ENCODE results near the gene USO1. TPM values are rescaled to one million over a fixed set of nuclear protein-coding genes. Genes with fewer than 3 reads are reported as not detected.

The USO1 gene
- total RNA-seq, result 10 to 100 TPM; 29.7 to 38.4 (median 32.2) TPM
- total RNA-seq (2013), result 79.8 TPM

DNA sequence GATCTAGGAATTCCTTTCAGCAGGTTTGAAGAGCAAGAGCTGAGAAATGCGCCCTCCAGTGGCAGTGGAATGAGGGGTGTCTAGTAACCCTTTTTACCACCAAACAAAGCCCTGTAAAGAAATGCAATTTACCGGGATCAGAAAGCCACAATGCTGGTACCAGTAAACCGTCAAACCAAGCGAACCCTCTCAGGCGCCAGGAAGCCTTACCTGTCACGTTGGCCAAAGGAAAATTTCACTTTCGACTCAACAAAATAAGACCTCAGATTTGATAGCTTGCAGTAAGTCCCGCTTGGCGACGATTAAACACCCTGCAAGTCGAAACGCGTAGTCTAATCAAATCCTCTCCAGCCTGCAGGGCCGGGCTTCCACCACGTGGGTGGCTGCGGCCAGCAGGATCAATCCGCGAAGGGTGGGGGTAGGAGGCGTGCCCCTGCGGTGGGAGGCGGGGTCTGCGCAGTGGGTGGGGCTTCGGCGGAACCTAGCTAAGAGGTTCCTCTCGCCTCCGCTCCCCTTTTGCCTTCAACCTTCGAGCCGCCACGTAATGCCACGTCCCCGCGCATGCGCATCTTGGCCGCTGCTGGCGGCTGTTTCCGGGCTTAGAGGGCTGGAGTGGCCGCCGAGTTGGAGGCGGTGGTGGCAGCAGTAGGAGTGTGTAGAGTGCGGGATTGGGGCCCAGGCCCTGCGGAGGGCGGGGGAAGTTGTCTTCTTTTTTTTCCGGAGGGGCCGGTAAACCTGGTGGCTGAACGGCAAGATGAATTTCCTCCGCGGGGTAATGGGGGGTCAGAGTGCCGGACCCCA is at the start of gene USO1:
Gene USO1, plus strand, starts transcription at position 512 of the 801 bp plus-strand sequence. Its CDS starts 243 bp downstream, at position 755.
- H3K27me3 ChIP-seq (ENCODE audit: control insufficient read depth, insufficient read depth, low read length), result no peaks in the 10 kb centered on the region
- no peaks in the 10 kb centered on the region for H3K36me3 ChIP-seq (ENCODE audit: control insufficient read depth, insufficient read depth, low read length)
- DNase-seq (peak; percentile 99 to 100), ATAC-seq (peak; percentile 93 to 99 (median 93))
- H3K36me3 Mint-ChIP-seq, result no peaks in the 10 kb centered on the region
- 0% methylated on average over 48 of the region's 48 CpGs for WGBS (ENCODE audit: insufficient coverage)
- peaks cover 46 to 49% of the 10 kb centered on the region in 2 donors for H3K4me1 Mint-ChIP-seq
- H3K27ac ChIP-seq (ENCODE audit: low read length), result peak within 1 kb of the TSS; percentile 97
- no peaks in the 10 kb centered on the region for H3K9me3 ChIP-seq (ENCODE audit: control insufficient read depth, insufficient read depth, low read length)
- H3K27me3 Mint-ChIP-seq (ENCODE audit: low read depth in 2 of 2), result no peaks in the 10 kb centered on the region
- H3K4me1 ChIP-seq (ENCODE audit: control insufficient read depth, insufficient read depth, low read length), result peaks cover 20% of the 10 kb centered on the region
- TF ChIP-seq CTCF (IDR thresholded peaks at IDR 0.05), result peak; percentile 85
- H3K9me3 Mint-ChIP-seq, result no peaks in the 10 kb centered on the region
- H3K4me3 Mint-ChIP-seq, result peak within 1 kb of the TSS; percentile 99
- H3K27ac Mint-ChIP-seq, result peak within 1 kb of the TSS; percentile 98 to 100
- H3K4me3 ChIP-seq (ENCODE audit: low read length), result peak within 1 kb of the TSS; percentile 97
- intact Hi-C loops (cut with micrococcal nuclease), result loop anchor here (1.0 to 5.0 kb wide), 5 partner anchors 37 to 268 kb away; partner anchors contain the start of genes CDKL2, G3BP2, RCHY1 and SDAD1

- DNase-seq (no peak), ATAC-seq (no peak)
- Mint-ChIP-seq H3K4me1 (peaks cover 32 to 39% of the 10 kb centered on the region in 2 donors), H3K27me3 (ENCODE audit: low read depth in 2 of 2) (no peaks in the 10 kb centered on the region), H3K9me3 (no peaks in the 10 kb centered on the region), H3K4me3 (peak overlapping the region; percentile 40), H3K36me3 (no peaks in the 10 kb centered on the region), H3K27ac (peak overlapping the region in 1 of 2 donors; percentile 36)
- intact Hi-C loops (cut with micrococcal nuclease), result no loop called here
- H3K27me3 ChIP-seq (ENCODE audit: control insufficient read depth, insufficient read depth, low read length), result no peaks in the 10 kb centered on the region
- peaks cover 6% of the 10 kb centered on the region for H3K4me1 ChIP-seq (ENCODE audit: control insufficient read depth, insufficient read depth, low read length)
- H3K27ac ChIP-seq (ENCODE audit: low read length), result no peak overlapping the region
- TF ChIP-seq CTCF (IDR thresholded peaks at IDR 0.05), result no peak
- H3K36me3 ChIP-seq (ENCODE audit: control insufficient read depth, insufficient read depth, low read length), result no peaks in the 10 kb centered on the region
- no peak overlapping the region for H3K4me3 ChIP-seq (ENCODE audit: low read length)
- WGBS (ENCODE audit: insufficient coverage), result 96% methylated on average over 11 of the region's 11 CpGs
- no peaks in the 10 kb centered on the region for H3K9me3 ChIP-seq (ENCODE audit: control insufficient read depth, insufficient read depth, low read length)
Measured at GRCh38 chr4:75675004-75675531, 49.3 kb upstream of the USO1 start.

GRCh38 chr4:75678473-75678872 is 45.9 kb upstream of the USO1 start:
- no peak overlapping the region for H3K4me3 Mint-ChIP-seq
- ATAC-seq (no peak), DNase-seq (no peak)
- Histone ChIP-seq H3K36me3 (ENCODE audit: control insufficient read depth, insufficient read depth, low read length) (no peaks in the 10 kb centered on the region), H3K4me1 (ENCODE audit: control insufficient read depth, insufficient read depth, low read length) (peaks cover 17% of the 10 kb centered on the region), H3K27me3 (ENCODE audit: control insufficient read depth, insufficient read depth, low read length) (no peaks in the 10 kb centered on the region), H3K4me3 (ENCODE audit: low read length) (no peak overlapping the region), H3K9me3 (ENCODE audit: control insufficient read depth, insufficient read depth, low read length) (no peaks in the 10 kb centered on the region), H3K27ac (ENCODE audit: low read length) (no peak overlapping the region)
- H3K27me3 Mint-ChIP-seq (ENCODE audit: low read depth in 2 of 2), result no peaks in the 10 kb centered on the region
- H3K36me3 Mint-ChIP-seq, result no peaks in the 10 kb centered on the region
- H3K27ac Mint-ChIP-seq, result no peak overlapping the region
- H3K4me1 Mint-ChIP-seq, result peaks cover 7 to 18% of the 10 kb centered on the region in 2 donors
- intact Hi-C loops (cut with micrococcal nuclease), result no loop called here
- no peaks in the 10 kb centered on the region for H3K9me3 Mint-ChIP-seq
- TF ChIP-seq CTCF (IDR thresholded peaks at IDR 0.05), result no peak

All from natural killer cell (primary cell).